Measurements from ENCODE around the gene FAM120B.

The FAM120B gene

GRCh38 chr6:170284126-170284773, 22.3 kb upstream of the FAM120B start:
- no peak for DNase-seq
- peaks cover 42% of the 10 kb centered on the region for H3K27me3 ChIP-seq (ENCODE audit: insufficient read depth, low read depth, severe bottlenecking)
- H3K27ac ChIP-seq, result no peak overlapping the region
- H3K4me3 ChIP-seq (ENCODE audit: low read depth, low read length), result no peak overlapping the region
- H3K9me3 ChIP-seq (ENCODE audit: severe bottlenecking), result no peaks in the 10 kb centered on the region
- TF ChIP-seq, protein P1, sequence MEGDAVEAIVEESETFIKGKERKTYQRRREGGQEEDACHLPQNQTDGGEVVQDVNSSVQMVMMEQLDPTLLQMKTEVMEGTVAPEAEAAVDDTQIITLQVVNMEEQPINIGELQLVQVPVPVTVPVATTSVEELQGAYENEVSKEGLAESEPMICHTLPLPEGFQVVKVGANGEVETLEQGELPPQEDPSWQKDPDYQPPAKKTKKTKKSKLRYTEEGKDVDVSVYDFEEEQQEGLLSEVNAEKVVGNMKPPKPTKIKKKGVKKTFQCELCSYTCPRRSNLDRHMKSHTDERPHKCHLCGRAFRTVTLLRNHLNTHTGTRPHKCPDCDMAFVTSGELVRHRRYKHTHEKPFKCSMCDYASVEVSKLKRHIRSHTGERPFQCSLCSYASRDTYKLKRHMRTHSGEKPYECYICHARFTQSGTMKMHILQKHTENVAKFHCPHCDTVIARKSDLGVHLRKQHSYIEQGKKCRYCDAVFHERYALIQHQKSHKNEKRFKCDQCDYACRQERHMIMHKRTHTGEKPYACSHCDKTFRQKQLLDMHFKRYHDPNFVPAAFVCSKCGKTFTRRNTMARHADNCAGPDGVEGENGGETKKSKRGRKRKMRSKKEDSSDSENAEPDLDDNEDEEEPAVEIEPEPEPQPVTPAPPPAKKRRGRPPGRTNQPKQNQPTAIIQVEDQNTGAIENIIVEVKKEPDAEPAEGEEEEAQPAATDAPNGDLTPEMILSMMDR (IDR thresholded peaks at IDR 0.05; ENCODE audit: low read depth, low read length), result no peak
- no peaks in the 10 kb centered on the region for H3K36me3 ChIP-seq

DNA sequence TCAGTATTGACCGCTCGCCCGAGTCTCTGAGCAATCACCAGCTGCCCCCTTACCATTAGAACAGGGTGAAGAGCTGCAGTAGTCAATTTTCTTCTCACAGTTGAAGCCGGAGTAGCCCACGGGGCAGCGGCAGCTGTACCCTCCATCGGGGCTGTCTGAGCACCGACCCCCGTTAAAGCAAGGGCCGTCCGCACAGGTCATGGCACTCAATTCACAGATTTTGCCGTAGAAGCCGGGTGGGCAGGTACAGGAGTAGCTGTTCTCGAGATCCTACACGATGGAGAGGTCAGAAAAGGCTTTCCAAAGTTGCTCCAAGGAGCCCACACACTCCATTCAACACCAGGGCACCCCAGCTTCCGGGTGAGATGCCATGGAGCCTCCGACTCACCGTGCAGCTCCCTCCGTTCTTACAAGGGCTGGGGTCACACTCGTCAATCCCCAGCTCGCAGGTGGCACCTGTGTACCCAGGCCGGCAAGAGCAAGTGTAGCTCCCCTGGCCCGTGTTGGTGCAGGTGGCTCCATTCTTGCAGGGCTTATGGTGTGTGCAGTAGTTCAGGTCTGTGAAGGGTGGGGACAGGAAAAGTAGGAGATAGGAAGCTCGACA, 21.6 kb upstream of the FAM120B start:
- no peak overlapping the region for H3K4me3 ChIP-seq (ENCODE audit: low read depth, low read length)
- no peaks in the 10 kb centered on the region for H3K36me3 ChIP-seq
- no peak overlapping the region for H3K27ac ChIP-seq
- no peaks in the 10 kb centered on the region for H3K9me3 ChIP-seq (ENCODE audit: severe bottlenecking)
- H3K27me3 ChIP-seq (ENCODE audit: insufficient read depth, low read depth, severe bottlenecking), result peaks cover 49% of the 10 kb centered on the region
- no peak for DNase-seq
- TF ChIP-seq, protein P1 (IDR thresholded peaks at IDR 0.05; ENCODE audit: low read depth, low read length), result no peak

DNA sequence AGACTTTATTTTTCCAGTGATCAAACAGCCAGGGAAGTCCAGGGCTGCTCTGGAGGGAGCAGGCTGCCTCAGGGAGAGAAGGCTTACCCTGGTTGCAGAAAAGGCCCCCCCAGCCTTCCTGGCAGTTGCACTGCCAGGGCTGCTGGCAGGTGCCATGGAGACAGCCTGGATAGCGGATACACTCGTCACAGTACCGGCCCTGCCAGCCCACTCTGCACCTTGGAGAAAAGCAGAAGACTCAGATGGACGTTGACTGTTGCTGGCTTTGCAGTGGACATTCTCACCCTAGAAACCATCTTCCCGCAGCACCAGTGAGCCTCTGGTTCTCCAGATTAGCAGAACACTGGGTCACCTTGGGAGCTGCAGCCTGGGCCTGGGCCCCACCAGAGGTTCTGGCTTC, 21.1 kb upstream of the FAM120B start:
- Histone ChIP-seq H3K27me3 (ENCODE audit: insufficient read depth, low read depth, severe bottlenecking) (peaks cover 54% of the 10 kb centered on the region), H3K36me3 (no peaks in the 10 kb centered on the region), H3K9me3 (ENCODE audit: severe bottlenecking) (no peaks in the 10 kb centered on the region), H3K4me3 (ENCODE audit: low read depth, low read length) (no peak overlapping the region), H3K27ac (no peak overlapping the region)
- TF ChIP-seq, protein P1 (IDR thresholded peaks at IDR 0.05; ENCODE audit: low read depth, low read length), result no peak
- no peak for DNase-seq

- Histone ChIP-seq H3K36me3 (no peaks in the 10 kb centered on the region), H3K27me3 (ENCODE audit: insufficient read depth, low read depth, severe bottlenecking) (peaks cover 62% of the 10 kb centered on the region), H3K9me3 (ENCODE audit: severe bottlenecking) (no peaks in the 10 kb centered on the region), H3K27ac (no peak overlapping the region), H3K4me3 (ENCODE audit: low read depth, low read length) (0 out of 2 replicates have a peak overlapping the region, but pooled peaks have one; percentile 2)
- TF ChIP-seq, protein P1 (IDR thresholded peaks at IDR 0.05; ENCODE audit: low read depth, low read length), result no peak
- DNase-seq, result peak; percentile 81
Observed at GRCh38 chr6:170286246-170286933, 20.2 kb upstream of the FAM120B start.

- 0 out of 2 replicates have a peak overlapping the region, but pooled peaks have one; percentile 2 for H3K4me3 ChIP-seq (ENCODE audit: low read depth, low read length)
- no peak for DNase-seq
- TF ChIP-seq, protein P1 (IDR thresholded peaks at IDR 0.05; ENCODE audit: low read depth, low read length), result no peak
- no peaks in the 10 kb centered on the region for H3K9me3 ChIP-seq (ENCODE audit: severe bottlenecking)
- H3K36me3 ChIP-seq, result no peaks in the 10 kb centered on the region
- peaks cover 67% of the 10 kb centered on the region for H3K27me3 ChIP-seq (ENCODE audit: insufficient read depth, low read depth, severe bottlenecking)
- no peak overlapping the region for H3K27ac ChIP-seq
Observed at GRCh38 chr6:170286934-170287265, 19.7 kb upstream of the FAM120B start.

Measured in WERI-Rb-1 (cell line).